ENCODE results near the gene CPT1A.

DNA sequence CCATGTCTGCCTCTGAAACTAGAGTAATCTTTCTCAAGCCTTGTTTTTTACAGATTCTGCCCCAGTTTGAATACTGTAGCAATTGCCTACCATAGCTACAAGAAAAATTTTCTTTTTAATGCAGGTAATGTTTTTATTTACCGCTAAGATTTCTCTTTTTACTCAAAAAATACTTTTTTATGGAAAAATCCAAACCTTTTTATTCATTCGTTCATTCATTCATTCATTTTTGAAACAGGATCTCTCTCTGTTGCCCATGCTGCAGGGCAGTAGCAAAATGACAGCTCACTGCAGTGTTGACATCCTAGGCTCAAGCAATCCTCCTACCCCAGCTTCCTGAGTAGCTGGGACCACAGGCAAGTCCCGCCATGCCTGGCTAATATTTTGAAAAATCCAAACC is 2.7 kb upstream of the CPT1A start:
- TF ChIP-seq, protein P1, sequence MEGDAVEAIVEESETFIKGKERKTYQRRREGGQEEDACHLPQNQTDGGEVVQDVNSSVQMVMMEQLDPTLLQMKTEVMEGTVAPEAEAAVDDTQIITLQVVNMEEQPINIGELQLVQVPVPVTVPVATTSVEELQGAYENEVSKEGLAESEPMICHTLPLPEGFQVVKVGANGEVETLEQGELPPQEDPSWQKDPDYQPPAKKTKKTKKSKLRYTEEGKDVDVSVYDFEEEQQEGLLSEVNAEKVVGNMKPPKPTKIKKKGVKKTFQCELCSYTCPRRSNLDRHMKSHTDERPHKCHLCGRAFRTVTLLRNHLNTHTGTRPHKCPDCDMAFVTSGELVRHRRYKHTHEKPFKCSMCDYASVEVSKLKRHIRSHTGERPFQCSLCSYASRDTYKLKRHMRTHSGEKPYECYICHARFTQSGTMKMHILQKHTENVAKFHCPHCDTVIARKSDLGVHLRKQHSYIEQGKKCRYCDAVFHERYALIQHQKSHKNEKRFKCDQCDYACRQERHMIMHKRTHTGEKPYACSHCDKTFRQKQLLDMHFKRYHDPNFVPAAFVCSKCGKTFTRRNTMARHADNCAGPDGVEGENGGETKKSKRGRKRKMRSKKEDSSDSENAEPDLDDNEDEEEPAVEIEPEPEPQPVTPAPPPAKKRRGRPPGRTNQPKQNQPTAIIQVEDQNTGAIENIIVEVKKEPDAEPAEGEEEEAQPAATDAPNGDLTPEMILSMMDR (IDR thresholded peaks at IDR 0.05) = no peak
- TF ChIP-seq POLR2AphosphoS5 (IDR thresholded peaks at IDR 0.05; ENCODE audit: low read depth, low read length) = no peak
